CD4-positive, alpha-beta T cell treated with Interferon gamma for 1 hour (primary cell): ENCODE data around the gene DNMBP.
"Not testable (repeated sequence)": the region's sequence is repeated elsewhere in the genome, so short reads cannot be mapped to it uniquely, and the experiment has no call there.

ENCODE experiments used
- DNase-seq: peaks from one replicate; pipeline ENCODE4 v3.0.0-alpha.2; 2020

The DNMBP gene

GRCh38 chr10:99983280-99983988 is 26.3 kb downstream of the DNMBP start:
- DNase-seq, result no peak

- no peak for DNase-seq
Measured at GRCh38 chr10:99982728-99983127, 27.0 kb downstream of the DNMBP start.

GRCh38 chr10:99981581-99982199 is 28.1 kb downstream of the DNMBP start:
- no peak for DNase-seq

GRCh38 chr10:99979066-99979685 is 30.6 kb downstream of the DNMBP start:
- no peak for DNase-seq

- no peak for DNase-seq
Measured at GRCh38 chr10:99977916-99978315, 31.8 kb downstream of the DNMBP start.

- no peak for DNase-seq
Measured at GRCh38 chr10:99976886-99977665, 32.7 kb downstream of the DNMBP start.

GRCh38 chr10:99975942-99976809 is 33.6 kb downstream of the DNMBP start:
- no peak for DNase-seq

GRCh38 chr10:99975106-99975829 is 34.5 kb downstream of the DNMBP start:
- no peak for DNase-seq

- DNase-seq, result no peak
Measured at GRCh38 chr10:99973190-99973589, 36.6 kb downstream of the DNMBP start.

- DNase-seq, result no peak
Measured at GRCh38 chr10:99967961-99968360, 41.8 kb downstream of the DNMBP start.

GRCh38 chr10:99966306-99966705 is 43.4 kb downstream of the DNMBP start:
- no peak for DNase-seq

GRCh38 chr10:99965700-99966099 is 44.0 kb downstream of the DNMBP start:
- DNase-seq, result no peak

GRCh38 chr10:99964791-99965190 is 45.0 kb downstream of the DNMBP start:
- DNase-seq, result no peak

- DNase-seq, result not testable (repeated sequence)
Measured at GRCh38 chr10:99963467-99964165, 46.1 kb downstream of the DNMBP start.

GRCh38 chr10:99958806-99959205 is 50.9 kb downstream of the DNMBP start:
- DNase-seq, result no peak

GRCh38 chr10:99958302-99958701 is 51.4 kb downstream of the DNMBP start:
- no peak for DNase-seq

GRCh38 chr10:99953510-99953909 is 56.2 kb downstream of the DNMBP start:
- DNase-seq, result not testable (repeated sequence)

- no peak for DNase-seq
Measured at GRCh38 chr10:99952799-99953198, 56.9 kb downstream of the DNMBP start.

- not testable (repeated sequence) for DNase-seq
Measured at GRCh38 chr10:99946051-99946450, 63.7 kb downstream of the DNMBP start.

- DNase-seq, result no peak
Measured at GRCh38 chr10:99945263-99945662, 64.5 kb downstream of the DNMBP start.

- no peak for DNase-seq
Measured at GRCh38 chr10:99944860-99945259, 64.9 kb downstream of the DNMBP start.
